Heart left ventricle (tissue), 13 donors: ENCODE results near the gene ZC3H18.

Source experiments
- POLR2A ChIP-seq, 2 donors: fragments of 450-650 bp; IDR thresholded peaks; one replicate each; pipeline ENCODE4 v1.6.1; 2017; ENCODE audit warnings: antibody characterized with exemption in 2 of 2, mild to moderate bottlenecking in 2 of 2, moderate library complexity in 2 of 2
- TF ChIP-seq, protein P1 (sequence below), 12 donors: fragments of 200-600 bp; sonication (generic) in 4 of 12; IDR thresholded peaks; one replicate each; pipeline versions ENCODE4 v1.5.0 to v1.8.0; 2018 to 2022; ENCODE audit warnings: antibody characterized with exemption in 12 of 12, mild to moderate bottlenecking in 5 of 12
- donor health status: ischemic (EF 13 %, LVEDD 7.1; RV severe dilation, severe dysfunction).
- donor health status: DM: no; HTN: yes; CAD: no.
- donor health status: DM: no; HTN: no; CAD: no.
- donor health status: ischemic (EF 25% LVEDD 6.9; RV normal size, moderate dysfunction).
- donor health status: ischemic (EF 25% LVEDD 5.7; RV mildly dilated, moderate dysfunction).
- donor health status: ischemic (EF 35%, LVEDD 5.7; RV mildly dilated, moderate dysfunction).
- donor health status: nonischemic (EF 11% LVEDD 7.7; RV severe dilation, severe dysfunction).
- donor health status: DM: yes; HTN: yes; CAD: no.
- donor health status: PGD.
- donor health status: ischemic (EF 29% LVEDD 5.4; RV normal size, mild dysfunction).
- donor health status: nonischemic (EF 23%, LVEDD 6.1; RV moderate dilation, normal function).

DNA sequence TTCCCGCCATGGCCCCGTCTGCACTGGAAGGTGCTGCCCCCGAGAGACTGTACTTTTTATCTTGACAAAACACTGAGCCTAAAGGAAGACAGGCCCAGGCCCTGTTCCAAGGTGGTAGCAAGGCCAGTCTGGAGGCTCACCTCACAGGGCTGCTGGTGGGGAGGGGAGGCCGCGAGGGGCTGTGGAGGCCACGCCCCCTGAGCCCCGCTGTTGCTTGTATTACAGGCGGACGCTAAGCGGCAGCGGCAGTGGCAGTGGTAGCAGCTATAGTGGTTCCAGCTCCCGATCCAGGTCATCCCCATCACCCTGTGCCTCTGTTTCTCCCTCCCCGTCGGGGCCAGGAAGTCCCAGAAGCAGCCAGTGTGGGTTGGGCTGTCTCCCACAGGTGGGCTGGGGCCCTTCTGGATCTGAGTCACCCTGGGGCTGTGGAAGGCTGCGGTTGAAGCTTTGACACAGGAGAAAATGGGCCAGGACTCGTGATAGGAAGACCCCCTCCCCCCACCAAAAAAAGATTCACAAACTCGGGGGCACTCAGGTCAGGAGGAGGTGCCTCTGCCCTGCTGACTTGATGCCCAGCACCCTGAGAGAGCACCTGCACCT is 54.9 kb downstream of the ZC3H18 start:
- TF ChIP-seq, protein P1, sequence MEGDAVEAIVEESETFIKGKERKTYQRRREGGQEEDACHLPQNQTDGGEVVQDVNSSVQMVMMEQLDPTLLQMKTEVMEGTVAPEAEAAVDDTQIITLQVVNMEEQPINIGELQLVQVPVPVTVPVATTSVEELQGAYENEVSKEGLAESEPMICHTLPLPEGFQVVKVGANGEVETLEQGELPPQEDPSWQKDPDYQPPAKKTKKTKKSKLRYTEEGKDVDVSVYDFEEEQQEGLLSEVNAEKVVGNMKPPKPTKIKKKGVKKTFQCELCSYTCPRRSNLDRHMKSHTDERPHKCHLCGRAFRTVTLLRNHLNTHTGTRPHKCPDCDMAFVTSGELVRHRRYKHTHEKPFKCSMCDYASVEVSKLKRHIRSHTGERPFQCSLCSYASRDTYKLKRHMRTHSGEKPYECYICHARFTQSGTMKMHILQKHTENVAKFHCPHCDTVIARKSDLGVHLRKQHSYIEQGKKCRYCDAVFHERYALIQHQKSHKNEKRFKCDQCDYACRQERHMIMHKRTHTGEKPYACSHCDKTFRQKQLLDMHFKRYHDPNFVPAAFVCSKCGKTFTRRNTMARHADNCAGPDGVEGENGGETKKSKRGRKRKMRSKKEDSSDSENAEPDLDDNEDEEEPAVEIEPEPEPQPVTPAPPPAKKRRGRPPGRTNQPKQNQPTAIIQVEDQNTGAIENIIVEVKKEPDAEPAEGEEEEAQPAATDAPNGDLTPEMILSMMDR (IDR thresholded peaks at IDR 0.05), result no peak
- no peak for TF ChIP-seq POLR2A (IDR thresholded peaks at IDR 0.05)
